ENCODE data around the gene MAP1B. TPM values are rescaled to one million over a fixed set of nuclear protein-coding genes. Genes with fewer than 3 reads are reported as not detected.

MAP1B gene
- total RNA-seq, 1 donor from 2014 or later, result 58.6 TPM

DNA sequence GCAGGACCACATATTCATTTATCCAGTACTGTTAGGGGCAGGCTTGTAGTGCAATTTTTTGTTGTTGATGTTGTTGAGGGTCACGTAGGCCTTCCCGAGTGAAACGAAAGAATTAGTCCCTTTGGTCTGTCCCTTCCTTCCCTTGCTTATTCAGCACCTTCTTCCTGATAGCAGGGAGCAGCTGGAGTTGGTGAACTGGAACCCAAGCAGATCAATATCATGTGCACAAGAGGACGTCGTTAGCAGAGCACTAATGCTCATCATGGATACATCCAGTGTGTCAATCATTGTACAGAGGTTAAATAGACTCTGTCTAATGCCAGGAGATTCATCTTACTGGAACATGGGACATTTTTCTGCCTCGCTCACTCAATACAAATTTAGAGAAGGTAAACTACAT is 33.0 kb upstream of the MAP1B start:
- H3K4me3 Mint-ChIP-seq (ENCODE audit: low read depth), result no peak overlapping the region
- no peaks in the 10 kb centered on the region for H3K36me3 Mint-ChIP-seq (ENCODE audit: insufficient read depth)
- peaks cover 12% of the 10 kb centered on the region for H3K27me3 Mint-ChIP-seq
- no peaks in the 10 kb centered on the region for H3K9me3 Mint-ChIP-seq (ENCODE audit: low read depth)
- TF ChIP-seq, protein P1, sequence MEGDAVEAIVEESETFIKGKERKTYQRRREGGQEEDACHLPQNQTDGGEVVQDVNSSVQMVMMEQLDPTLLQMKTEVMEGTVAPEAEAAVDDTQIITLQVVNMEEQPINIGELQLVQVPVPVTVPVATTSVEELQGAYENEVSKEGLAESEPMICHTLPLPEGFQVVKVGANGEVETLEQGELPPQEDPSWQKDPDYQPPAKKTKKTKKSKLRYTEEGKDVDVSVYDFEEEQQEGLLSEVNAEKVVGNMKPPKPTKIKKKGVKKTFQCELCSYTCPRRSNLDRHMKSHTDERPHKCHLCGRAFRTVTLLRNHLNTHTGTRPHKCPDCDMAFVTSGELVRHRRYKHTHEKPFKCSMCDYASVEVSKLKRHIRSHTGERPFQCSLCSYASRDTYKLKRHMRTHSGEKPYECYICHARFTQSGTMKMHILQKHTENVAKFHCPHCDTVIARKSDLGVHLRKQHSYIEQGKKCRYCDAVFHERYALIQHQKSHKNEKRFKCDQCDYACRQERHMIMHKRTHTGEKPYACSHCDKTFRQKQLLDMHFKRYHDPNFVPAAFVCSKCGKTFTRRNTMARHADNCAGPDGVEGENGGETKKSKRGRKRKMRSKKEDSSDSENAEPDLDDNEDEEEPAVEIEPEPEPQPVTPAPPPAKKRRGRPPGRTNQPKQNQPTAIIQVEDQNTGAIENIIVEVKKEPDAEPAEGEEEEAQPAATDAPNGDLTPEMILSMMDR (IDR thresholded peaks at IDR 0.05; ENCODE audit: unreplicated experiment), result no peak
- H3K4me1 Mint-ChIP-seq (ENCODE audit: low read depth), result peaks cover 4% of the 10 kb centered on the region
- no peak for DNase-seq (ENCODE audit: low spot score, unreplicated experiment)
- no peak overlapping the region for H3K27ac Mint-ChIP-seq

DNA sequence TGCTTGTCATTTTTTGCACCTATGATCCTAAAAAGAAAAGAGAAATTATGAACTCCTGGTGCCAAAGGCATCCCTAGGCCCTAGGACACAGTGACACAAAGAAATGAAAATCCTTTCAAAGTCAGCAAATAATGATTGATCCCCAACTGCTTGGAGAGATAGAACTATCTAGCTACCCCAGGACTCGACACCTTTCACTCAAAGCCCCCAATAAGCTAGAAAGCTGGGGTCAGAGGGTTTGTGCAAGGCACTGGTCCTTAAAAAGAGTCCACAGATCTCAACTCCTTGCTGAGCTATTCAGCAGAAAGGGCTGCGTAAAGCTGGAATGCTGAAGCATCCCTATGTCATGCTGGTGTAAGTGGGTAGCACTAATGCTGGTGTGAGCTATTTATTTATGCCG is 31.8 kb upstream of the MAP1B start:
- Mint-ChIP-seq H3K4me1 (ENCODE audit: low read depth) (peaks cover 6% of the 10 kb centered on the region), H3K4me3 (ENCODE audit: low read depth) (no peak overlapping the region), H3K9me3 (ENCODE audit: low read depth) (no peaks in the 10 kb centered on the region), H3K27ac (no peak overlapping the region), H3K27me3 (peaks cover 14% of the 10 kb centered on the region), H3K36me3 (ENCODE audit: insufficient read depth) (no peaks in the 10 kb centered on the region)
- TF ChIP-seq, protein P1 (IDR thresholded peaks at IDR 0.05; ENCODE audit: unreplicated experiment), result no peak
- no peak for DNase-seq (ENCODE audit: low spot score, unreplicated experiment)

DNA sequence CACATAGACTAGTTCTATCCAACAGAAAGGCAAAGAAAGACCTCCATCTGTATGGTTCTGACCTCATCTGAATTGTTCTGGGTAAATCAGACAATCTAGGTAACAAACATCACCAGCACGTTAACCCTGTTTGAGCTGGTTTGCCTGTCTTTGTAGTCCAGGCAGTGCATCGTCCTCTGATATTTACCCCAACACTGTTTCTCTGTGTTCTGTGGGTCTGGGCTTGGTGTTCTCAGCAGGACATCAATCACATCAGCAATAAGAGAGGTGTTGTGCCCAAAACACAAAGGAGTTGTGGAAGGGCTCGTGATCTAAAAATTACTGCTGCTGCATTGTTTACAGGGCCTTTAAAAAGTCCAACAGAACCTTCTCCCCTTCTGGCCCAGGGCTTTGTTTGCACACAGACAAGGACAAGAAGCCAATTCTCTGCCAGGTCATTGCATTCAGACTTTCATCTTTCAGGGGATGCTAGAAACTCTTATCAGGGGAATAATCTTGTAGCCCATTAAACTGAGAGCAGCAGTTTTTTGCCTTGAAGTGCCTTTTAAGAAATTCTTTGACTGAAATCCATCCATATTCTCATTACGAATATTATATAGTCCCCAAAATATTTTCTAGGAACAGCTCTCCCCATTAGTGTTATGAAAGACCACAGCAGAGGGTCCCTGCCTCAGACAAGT is 30.5 kb upstream of the MAP1B start:
- Mint-ChIP-seq H3K4me1 (ENCODE audit: low read depth) (peaks cover 6% of the 10 kb centered on the region), H3K9me3 (ENCODE audit: low read depth) (no peaks in the 10 kb centered on the region), H3K27me3 (peaks cover 14% of the 10 kb centered on the region), H3K4me3 (ENCODE audit: low read depth) (no peak overlapping the region), H3K36me3 (ENCODE audit: insufficient read depth) (no peaks in the 10 kb centered on the region), H3K27ac (no peak overlapping the region)
- TF ChIP-seq, protein P1 (IDR thresholded peaks at IDR 0.05; ENCODE audit: unreplicated experiment), result no peak
- no peak for DNase-seq (ENCODE audit: low spot score, unreplicated experiment)

DNA sequence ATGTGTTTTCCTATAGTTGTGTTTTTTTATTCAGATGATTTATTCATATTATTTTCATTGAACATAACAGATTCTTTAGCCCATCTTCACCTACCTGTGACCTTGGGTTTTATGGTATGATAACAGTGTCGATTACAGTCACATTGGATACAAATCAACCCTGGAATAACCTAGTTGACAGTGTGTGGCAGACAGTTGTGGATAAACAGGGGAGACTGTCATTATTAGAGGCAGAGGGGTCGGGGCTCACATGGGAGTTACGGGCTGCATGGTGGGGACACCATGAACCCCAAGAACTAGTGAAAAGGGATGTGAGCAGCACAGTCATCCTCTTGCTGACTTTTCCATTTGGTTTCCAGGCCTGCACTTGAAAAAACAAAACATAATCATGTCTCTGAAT is 29.9 kb upstream of the MAP1B start:
- Mint-ChIP-seq H3K9me3 (ENCODE audit: low read depth) (no peaks in the 10 kb centered on the region), H3K27me3 (peaks cover 14% of the 10 kb centered on the region), H3K4me3 (ENCODE audit: low read depth) (no peak overlapping the region), H3K36me3 (ENCODE audit: insufficient read depth) (no peaks in the 10 kb centered on the region), H3K4me1 (ENCODE audit: low read depth) (peaks cover 6% of the 10 kb centered on the region), H3K27ac (no peak overlapping the region)
- DNase-seq (ENCODE audit: low spot score, unreplicated experiment), result no peak
- TF ChIP-seq, protein P1 (IDR thresholded peaks at IDR 0.05; ENCODE audit: unreplicated experiment), result no peak

DNA sequence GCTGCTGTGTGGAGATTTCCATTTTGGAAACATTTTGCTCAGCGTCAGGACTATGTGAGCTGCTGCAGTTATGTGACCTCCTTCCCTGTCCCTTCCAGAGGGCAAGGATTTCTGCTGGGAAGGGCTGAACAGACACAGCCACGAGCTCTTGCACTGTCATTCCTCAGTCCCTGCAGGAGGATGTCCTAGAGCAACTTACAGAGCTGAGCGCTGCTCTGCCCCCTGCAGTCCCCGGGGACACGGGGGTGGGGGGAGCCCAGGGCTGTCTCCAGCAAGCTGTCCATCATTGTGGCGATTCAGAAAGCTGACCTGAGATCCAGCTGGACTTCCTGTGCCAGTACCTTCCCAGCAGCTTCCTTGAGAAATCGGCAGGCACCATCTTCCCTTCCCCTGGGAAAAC is 28.0 kb upstream of the MAP1B start:
- H3K36me3 Mint-ChIP-seq (ENCODE audit: insufficient read depth), result no peaks in the 10 kb centered on the region
- DNase-seq (ENCODE audit: low spot score, unreplicated experiment), result no peak
- H3K4me1 Mint-ChIP-seq (ENCODE audit: low read depth), result peaks cover 4% of the 10 kb centered on the region
- TF ChIP-seq, protein P1 (IDR thresholded peaks at IDR 0.05; ENCODE audit: unreplicated experiment), result no peak
- H3K27ac Mint-ChIP-seq, result no peak overlapping the region
- H3K4me3 Mint-ChIP-seq (ENCODE audit: low read depth), result no peak overlapping the region
- no peaks in the 10 kb centered on the region for H3K9me3 Mint-ChIP-seq (ENCODE audit: low read depth)
- peaks cover 19% of the 10 kb centered on the region for H3K27me3 Mint-ChIP-seq

Data from progenitor cell of endocrine pancreas (in vitro differentiated cells).